Measurements from ENCODE around the gene CST5. TPM values are rescaled to one million over a fixed set of nuclear protein-coding genes. Genes with fewer than 3 reads are reported as not detected.

The CST5 gene
- polyA plus RNA-seq, 1 donor from 2014 or later: not detected

- no peaks in the 10 kb centered on the region for H3K36me3 ChIP-seq (ENCODE audit: insufficient read depth, low read length)
- no peak for TF ChIP-seq REST (IDR thresholded peaks at IDR 0.05; ENCODE audit: borderline replicate concordance)
- TF ChIP-seq, protein P1, sequence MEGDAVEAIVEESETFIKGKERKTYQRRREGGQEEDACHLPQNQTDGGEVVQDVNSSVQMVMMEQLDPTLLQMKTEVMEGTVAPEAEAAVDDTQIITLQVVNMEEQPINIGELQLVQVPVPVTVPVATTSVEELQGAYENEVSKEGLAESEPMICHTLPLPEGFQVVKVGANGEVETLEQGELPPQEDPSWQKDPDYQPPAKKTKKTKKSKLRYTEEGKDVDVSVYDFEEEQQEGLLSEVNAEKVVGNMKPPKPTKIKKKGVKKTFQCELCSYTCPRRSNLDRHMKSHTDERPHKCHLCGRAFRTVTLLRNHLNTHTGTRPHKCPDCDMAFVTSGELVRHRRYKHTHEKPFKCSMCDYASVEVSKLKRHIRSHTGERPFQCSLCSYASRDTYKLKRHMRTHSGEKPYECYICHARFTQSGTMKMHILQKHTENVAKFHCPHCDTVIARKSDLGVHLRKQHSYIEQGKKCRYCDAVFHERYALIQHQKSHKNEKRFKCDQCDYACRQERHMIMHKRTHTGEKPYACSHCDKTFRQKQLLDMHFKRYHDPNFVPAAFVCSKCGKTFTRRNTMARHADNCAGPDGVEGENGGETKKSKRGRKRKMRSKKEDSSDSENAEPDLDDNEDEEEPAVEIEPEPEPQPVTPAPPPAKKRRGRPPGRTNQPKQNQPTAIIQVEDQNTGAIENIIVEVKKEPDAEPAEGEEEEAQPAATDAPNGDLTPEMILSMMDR (IDR thresholded peaks at IDR 0.05; ENCODE audit: poor library complexity, severe bottlenecking): no peak
- no peak for TF ChIP-seq TAF1 (IDR thresholded peaks at IDR 0.05; ENCODE audit: low read depth)
- TF ChIP-seq SMC3 (conservative IDR thresholded peaks at IDR 0.05; ENCODE audit: poor library complexity): no peak
- no peaks in the 10 kb centered on the region for H3K9me2 ChIP-seq (ENCODE audit: insufficient read depth, low read length)
- no peak overlapping the region for H2AFZ ChIP-seq (ENCODE audit: low read depth, low read length)
- H3K4me3 ChIP-seq (ENCODE audit: low read length): no peak overlapping the region
- no peak overlapping the region for H3K9ac ChIP-seq (ENCODE audit: low read length)
- no peaks in the 10 kb centered on the region for H4K20me1 ChIP-seq (ENCODE audit: insufficient read depth)
- no peak overlapping the region for H3K27ac ChIP-seq (ENCODE audit: low read length)
- H3K27me3 ChIP-seq (ENCODE audit: insufficient read depth, low read depth, low read length): no peaks in the 10 kb centered on the region
- H3F3A ChIP-seq (ENCODE audit: insufficient read depth, low read length, poor library complexity, severe bottlenecking): no peaks in the 10 kb centered on the region
- no peak overlapping the region for H3K4me2 ChIP-seq (ENCODE audit: low read length)
- no peaks in the 10 kb centered on the region for H3K9me3 ChIP-seq (ENCODE audit: low read length)
- H3K79me2 ChIP-seq (replicated peaks; ENCODE audit: insufficient read depth, low read length): no peaks in the 10 kb centered on the region
Observed at GRCh38 chr20:23869520-23869919, 10.0 kb downstream of the CST5 start.

- Histone ChIP-seq H3K9me3 (ENCODE audit: low read length) (no peaks in the 10 kb centered on the region), H3K4me3 (ENCODE audit: low read length) (no peak overlapping the region), H3K27me3 (ENCODE audit: insufficient read depth, low read depth, low read length) (no peaks in the 10 kb centered on the region), H2AFZ (ENCODE audit: low read depth, low read length) (no peak overlapping the region), H3K79me2 (replicated peaks; ENCODE audit: insufficient read depth, low read length) (no peaks in the 10 kb centered on the region), H3F3A (ENCODE audit: insufficient read depth, low read length, poor library complexity, severe bottlenecking) (no peaks in the 10 kb centered on the region), H3K36me3 (ENCODE audit: insufficient read depth, low read length) (no peaks in the 10 kb centered on the region), H3K9me2 (ENCODE audit: insufficient read depth, low read length) (no peaks in the 10 kb centered on the region), H3K27ac (ENCODE audit: low read length) (no peak overlapping the region), H3K9ac (ENCODE audit: low read length) (no peak overlapping the region), H4K20me1 (ENCODE audit: insufficient read depth) (no peaks in the 10 kb centered on the region), H3K4me2 (ENCODE audit: low read length) (no peak overlapping the region)
- no peak for TF ChIP-seq POLR2AphosphoS5 (IDR thresholded peaks at IDR 0.05)
- TF ChIP-seq EP300 (conservative IDR thresholded peaks at IDR 0.05; ENCODE audit: poor library complexity, severe bottlenecking): no peak
- no peak for TF ChIP-seq EZH2 (IDR thresholded peaks at IDR 0.05; ENCODE audit: borderline replicate concordance, insufficient read depth, low read length, poor library complexity, severe bottlenecking)
- no peak for TF ChIP-seq MXI1 (conservative IDR thresholded peaks at IDR 0.05; ENCODE audit: poor library complexity, severe bottlenecking)
Observed at GRCh38 chr20:23868321-23868720, 11.2 kb downstream of the CST5 start.

GRCh38 chr20:23867152-23867776 is 12.3 kb downstream of the CST5 start:
- TF ChIP-seq RAD21 (conservative IDR thresholded peaks at IDR 0.05): no peak
- no peak for TF ChIP-seq TAF1 (IDR thresholded peaks at IDR 0.05; ENCODE audit: low read depth)
- TF ChIP-seq, protein P1 (IDR thresholded peaks at IDR 0.05; ENCODE audit: poor library complexity, severe bottlenecking): no peak
- TF ChIP-seq SMC3 (conservative IDR thresholded peaks at IDR 0.05; ENCODE audit: poor library complexity): no peak
- TF ChIP-seq REST (IDR thresholded peaks at IDR 0.05; ENCODE audit: borderline replicate concordance): no peak
- TF ChIP-seq POLR2AphosphoS5 (IDR thresholded peaks at IDR 0.05): no peak
- no peak for TF ChIP-seq EZH2 (IDR thresholded peaks at IDR 0.05; ENCODE audit: borderline replicate concordance, insufficient read depth, low read length, poor library complexity, severe bottlenecking)
- no peak for TF ChIP-seq MXI1 (conservative IDR thresholded peaks at IDR 0.05; ENCODE audit: poor library complexity, severe bottlenecking)
- no peak for TF ChIP-seq EP300 (conservative IDR thresholded peaks at IDR 0.05; ENCODE audit: poor library complexity, severe bottlenecking)
- Histone ChIP-seq H3K4me3 (ENCODE audit: low read length) (no peak overlapping the region), H3K9me3 (ENCODE audit: low read length) (no peaks in the 10 kb centered on the region), H3K27ac (ENCODE audit: low read length) (no peak overlapping the region), H3K9ac (ENCODE audit: low read length) (no peak overlapping the region), H3K4me2 (ENCODE audit: low read length) (no peak overlapping the region), H3F3A (ENCODE audit: insufficient read depth, low read length, poor library complexity, severe bottlenecking) (no peaks in the 10 kb centered on the region), H3K36me3 (ENCODE audit: insufficient read depth, low read length) (no peaks in the 10 kb centered on the region), H2AFZ (ENCODE audit: low read depth, low read length) (no peak overlapping the region), H3K9me2 (ENCODE audit: insufficient read depth, low read length) (no peaks in the 10 kb centered on the region), H3K27me3 (ENCODE audit: insufficient read depth, low read depth, low read length) (no peaks in the 10 kb centered on the region), H4K20me1 (ENCODE audit: insufficient read depth) (no peaks in the 10 kb centered on the region), H3K79me2 (replicated peaks; ENCODE audit: insufficient read depth, low read length) (no peaks in the 10 kb centered on the region)
